Panc1 (cell line): ENCODE data around the gene ATP5MG. TPM values are rescaled to one million over a fixed set of nuclear protein-coding genes. Genes with fewer than 3 reads are reported as not detected.
A peak's percentile ranks its signal among the peaks of the same experiment; 100 is the strongest.
"Not testable (repeated sequence)": the region's sequence is repeated elsewhere in the genome, so short reads cannot be mapped to it uniquely, and the experiment has no call there.

Source experiments
- ATAC-seq: fragments of 200-7000 bp; cut with Tn5 transposase; 2 replicates; pipeline ENCODE4 v1.9.1; 2020; ENCODE audit warnings: mild to moderate bottlenecking, moderate library complexity
- BruUV-seq: library from RNA; stranded (reverse); fragments of 400-500 nt; replicated peaks from 2 replicates; lab custom pipeline; 2021; lab: Mats Ljungman, UMichigan
- CTCF ChIA-PET: fragments of 300-600 bp; sonication (Branson Sonifier 250); formaldehyde crosslinking; loops from one replicate; lab custom pipeline; 2022; ENCODE audit warnings: antibody characterized with exemption; lab: Charles Lee
- POLR2A ChIA-PET: fragments of 300-600 bp; sonication (Branson Sonifier 250); formaldehyde crosslinking; loops from one replicate; lab custom pipeline; 2022; ENCODE audit warnings: antibody characterized with exemption; lab: Charles Lee
- DNase-seq: peaks from one replicate; pipeline ENCODE4 v3.0.0-alpha.2; 2010; ENCODE audit warnings: low read depth, low spot score
- H3K27ac ChIP-seq: 2 replicates; pipeline ENCODE4 v1.5.1; 2011; ENCODE audit warnings: mild to moderate bottlenecking, low read length, inconsistent platforms
- H3K27me3 ChIP-seq: fragments of 200-500 bp; sonication (Bioruptor generic); 2 replicates; pipeline ENCODE4 v1.6.0; 2014; ENCODE audit warnings: low read length, inconsistent platforms; ENCODE audit not compliant: control insufficient read depth, insufficient read depth
- H3K36me3 ChIP-seq: fragments of 200-500 bp; sonication (Bioruptor generic); 2 replicates; pipeline ENCODE4 v1.5.1; 2014; ENCODE audit warnings: inconsistent platforms, mild to moderate bottlenecking, low read length, moderate library complexity; ENCODE audit not compliant: control insufficient read depth, insufficient read depth
- H3K4me1 ChIP-seq: 2 replicates; pipeline ENCODE4 v1.5.1; 2011; ENCODE audit warnings: inconsistent platforms, mild to moderate bottlenecking, low read length, moderate library complexity; ENCODE audit not compliant: control insufficient read depth, insufficient read depth
- H3K4me3 ChIP-seq, 2 experiments: 2 replicates each; pipeline ENCODE4 v1.5.1; 2011 to 2012; ENCODE audit warnings: low read depth in 2 of 2, low read length in 2 of 2, mild to moderate bottlenecking in 2 of 2, inconsistent platforms in 1 of 2, moderate library complexity in 1 of 2
- H3K9me3 ChIP-seq: fragments of 200-500 bp; sonication (Bioruptor generic); 2 replicates; pipeline ENCODE4 v1.5.1; 2014; ENCODE audit warnings: low read depth, mild to moderate bottlenecking, inconsistent platforms, low read length, moderate library complexity; ENCODE audit not compliant: control insufficient read depth, insufficient read depth
- POLR2AphosphoS5 ChIP-seq: IDR thresholded peaks from 2 replicates; pipeline ENCODE4 v1.6.1; 2012; ENCODE audit warnings: mild to moderate bottlenecking, low read depth, low read length, moderate library complexity
- REST ChIP-seq, 2 experiments: IDR thresholded peaks; 2 replicates each; pipeline ENCODE4 v1.6.1; 2011 to 2012; ENCODE audit warnings: low read depth in 2 of 2, control low read depth in 1 of 2, low read length in 1 of 2, mild to moderate bottlenecking in 1 of 2, moderate library complexity in 1 of 2; ENCODE audit not compliant: insufficient read depth in 1 of 2
- SIN3A ChIP-seq: IDR thresholded peaks from 2 replicates; pipeline ENCODE4 v1.6.1; 2012; ENCODE audit warnings: low read depth, mild to moderate bottlenecking, low read length, moderate library complexity, borderline replicate concordance; ENCODE audit not compliant: insufficient read depth
- in situ Hi-C: cut with HindIII; loops from 2 replicates; pipeline ENCODE4 v1.10.0; 2016; ENCODE audit warnings: low sequenced_read_pairs, low pct_unique_long_range_greater_than_20kb
- intact Hi-C: fragments of 100-400 bp; cut with micrococcal nuclease; formaldehyde crosslinking; loops from one replicate; pipeline ENCODE4 v1.10.0; 2022; ENCODE audit not compliant: unreplicated experiment
- total RNA-seq: library from RNA; stranded (reverse); gene quantifications from one replicate; pipeline ENCODE4 v1.2.1, GENCODE V29; 2021; ENCODE audit not compliant: unreplicated experiment

The ATP5MG gene
- total RNA-seq, 1 experiment from 2014 or later = 504 TPM

DNA sequence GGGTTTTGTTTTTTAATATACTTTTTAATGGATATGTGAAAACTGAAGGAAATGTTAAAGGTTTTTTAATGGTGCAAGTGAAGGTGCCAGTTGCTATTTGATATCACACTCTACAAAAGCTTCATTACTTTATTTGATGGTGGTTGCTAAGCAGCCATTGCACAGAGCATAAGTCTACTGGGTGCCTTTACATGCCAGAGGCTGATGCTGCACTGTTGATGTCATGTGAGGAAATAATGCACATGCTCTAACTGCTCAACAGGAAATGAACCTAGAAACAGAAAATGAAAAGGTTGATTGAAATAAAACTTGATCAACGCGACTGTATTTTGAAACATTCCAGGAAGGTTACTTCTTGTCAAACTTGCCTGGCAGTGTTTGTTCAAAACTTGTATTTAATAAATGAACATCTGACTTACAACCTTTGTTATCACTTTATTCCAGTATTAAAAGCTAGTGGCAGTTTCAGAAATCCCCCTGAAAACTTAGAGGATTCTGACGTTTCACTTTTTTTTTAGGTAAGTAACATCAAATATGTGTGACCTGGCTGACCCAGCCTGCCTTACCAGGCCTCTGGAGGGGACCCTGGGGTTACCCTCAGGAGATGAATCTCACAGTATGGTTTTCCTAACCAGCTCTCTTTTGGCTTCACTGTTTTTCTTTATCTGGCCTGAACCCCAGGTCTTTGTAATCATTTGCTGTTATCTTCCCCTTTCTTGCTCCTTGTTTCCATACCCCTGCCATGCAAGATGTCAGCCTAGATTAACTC lies 2.4 kb upstream of the ATP5MG start:
- intact Hi-C loops (no loop called here), in situ Hi-C loops (no loop called here)
- TF ChIP-seq REST (IDR thresholded peaks at IDR 0.05; ENCODE audit: insufficient read depth in 1 of 2, low read depth in 2 of 2, low read length in 1 of 2) (no peak), POLR2AphosphoS5 (peak; percentile 11; the same call in 1 of the 2 replicates)
- no peaks in the 10 kb centered on the region for H3K27me3 ChIP-seq
- no peak overlapping the region for H3K4me3 ChIP-seq
- no peaks in the 10 kb centered on the region for H3K9me3 ChIP-seq
- POLR2A ChIA-PET = interaction anchor here (0.6 kb wide), 1 partner anchor 234 kb away, joined by 10 read pairs; no protein-coding TSS in a partner anchor
- peaks cover 21% of the 10 kb centered on the region for H3K36me3 ChIP-seq
- H3K27ac ChIP-seq = peak overlapping the region; percentile 97; the same call in 1 of the 2 replicates
- peaks cover 12% of the 10 kb centered on the region for H3K4me1 ChIP-seq
- ATAC-seq = no peak
- no TSS peak for BruUV-seq
- CTCF ChIA-PET = no interaction called here
- no peak for DNase-seq

- ATAC-seq (peak; percentile 49; the same call in 1 of the 2 replicates), DNase-seq (no peak)
- H3K9me3 ChIP-seq = no peaks in the 10 kb centered on the region
- H3K27ac ChIP-seq = peak overlapping the region; percentile 97
- ChIA-PET CTCF (no interaction called here), POLR2A (interaction anchor here (0.5 to 0.7 kb wide), 3 partner anchors 10 to 163 kb away, joined by 3 to 7 read pairs (median 4); no protein-coding TSS in a partner anchor)
- BruUV-seq = TSS peak; percentile 80
- intact Hi-C loops (loop anchor here (1.0 kb wide), 1 partner anchor 86 kb away; no protein-coding TSS in a partner anchor), in situ Hi-C loops (no loop called here)
- H3K4me3 ChIP-seq = peak overlapping the region; percentile 62 to 97
- peaks cover 27% of the 10 kb centered on the region for H3K36me3 ChIP-seq
- TF ChIP-seq REST (IDR thresholded peaks at IDR 0.05; ENCODE audit: insufficient read depth in 1 of 2, low read depth in 2 of 2, low read length in 1 of 2) = no peak
- 0 out of 2 replicates have a peak, but pooled peaks have one; percentile 38 for TF ChIP-seq SIN3A
- peaks cover 40% of the 10 kb centered on the region for H3K4me1 ChIP-seq
- H3K27me3 ChIP-seq = no peaks in the 10 kb centered on the region
Observed at GRCh38 chr11:118401880-118402590, 629 bp downstream of the ATP5MG start.

- not testable (repeated sequence) for BruUV-seq
- POLR2A ChIA-PET = interaction anchor here (0.5 to 0.7 kb wide), 4 partner anchors 32 to 257 kb away, joined by 3 to 7 read pairs (median 4); no protein-coding TSS in a partner anchor
Observed at GRCh38 chr11:118402594-118402993, 1.2 kb downstream of the ATP5MG start.

More at GRCh38 chr11:118402594-118402993, 1.2 kb downstream of the ATP5MG start:
- H3K27ac ChIP-seq = peak overlapping the region; percentile 97
- peak overlapping the region; percentile 62 to 97 for H3K4me3 ChIP-seq
- peaks cover 40% of the 10 kb centered on the region for H3K4me1 ChIP-seq
- ATAC-seq, H3K27me3 ChIP-seq, H3K9me3 ChIP-seq, in situ Hi-C loops, intact Hi-C loops, DNase-seq: not testable (repeated sequence)
- H3K36me3 ChIP-seq = peaks cover 31% of the 10 kb centered on the region
- CTCF ChIA-PET = interaction anchor here (0.6 kb wide), 1 partner anchor 17 kb away, joined by 9 read pairs; no protein-coding TSS in a partner anchor
